KMS-11 (cell line): ENCODE measurements around the gene PSMC3IP.

Source experiments
- H2AFZ ChIP-seq: fragments of 200-600 bp; sonication (generic); 2 replicates; pipeline ENCODE4 v1.6.1; 2016; ENCODE audit warnings: antibody characterized with exemption, mixed run types, low read depth
- H3K27ac ChIP-seq: fragments of 200-600 bp; sonication (generic); 2 replicates; pipeline ENCODE4 v1.6.1; 2016; ENCODE audit warnings: mild to moderate bottlenecking, mixed run types
- H3K27me3 ChIP-seq: fragments of 200-600 bp; sonication (generic); 2 replicates; pipeline ENCODE4 v1.6.1; 2017; ENCODE audit warnings: mild to moderate bottlenecking, low read depth, mixed run types, moderate library complexity; ENCODE audit not compliant: insufficient read depth
- H3K36me3 ChIP-seq: fragments of 200-600 bp; sonication (generic); 2 replicates; pipeline ENCODE4 v1.6.1; 2017; ENCODE audit warnings: mild to moderate bottlenecking, mixed run types; ENCODE audit not compliant: insufficient read depth
- H3K4me1 ChIP-seq: fragments of 200-600 bp; sonication (generic); 2 replicates; pipeline ENCODE4 v1.6.1; 2016; ENCODE audit warnings: mild to moderate bottlenecking, low read depth, mixed run types; ENCODE audit not compliant: poor library complexity, severe bottlenecking
- H3K4me2 ChIP-seq: fragments of 200-600 bp; sonication (generic); 2 replicates; pipeline ENCODE4 v1.7.0; 2016; ENCODE audit warnings: mild to moderate bottlenecking, mixed run types
- H3K4me3 ChIP-seq: fragments of 200-600 bp; sonication (generic); IDR thresholded peaks from 2 replicates; pipeline ENCODE4 v1.6.1; 2017; ENCODE audit warnings: low read depth, low read length, mixed read lengths; ENCODE audit not compliant: insufficient read depth
- H3K79me2 ChIP-seq: fragments of 200-600 bp; sonication (generic); 2 replicates; pipeline ENCODE4 v1.6.1; 2016; ENCODE audit warnings: low read depth, mixed run types; ENCODE audit not compliant: insufficient read depth
- H3K9ac ChIP-seq: fragments of 200-600 bp; sonication (generic); 2 replicates; pipeline ENCODE4 v1.6.1; 2016; ENCODE audit warnings: mild to moderate bottlenecking, mixed run types
- H4K20me1 ChIP-seq: fragments of 200-600 bp; sonication (generic); 2 replicates; pipeline ENCODE4 v1.6.1; 2016; ENCODE audit warnings: mild to moderate bottlenecking, mixed run types; ENCODE audit not compliant: insufficient read depth
- TF ChIP-seq, protein P1 (sequence below): fragments of 200-600 bp; sonication (generic); conservative IDR thresholded peaks from 2 replicates; pipeline ENCODE4 v1.6.1; 2017; ENCODE audit warnings: low read depth, mild to moderate bottlenecking, antibody characterized with exemption, low read length, moderate library complexity, mixed read lengths

Gene PSMC3IP

DNA sequence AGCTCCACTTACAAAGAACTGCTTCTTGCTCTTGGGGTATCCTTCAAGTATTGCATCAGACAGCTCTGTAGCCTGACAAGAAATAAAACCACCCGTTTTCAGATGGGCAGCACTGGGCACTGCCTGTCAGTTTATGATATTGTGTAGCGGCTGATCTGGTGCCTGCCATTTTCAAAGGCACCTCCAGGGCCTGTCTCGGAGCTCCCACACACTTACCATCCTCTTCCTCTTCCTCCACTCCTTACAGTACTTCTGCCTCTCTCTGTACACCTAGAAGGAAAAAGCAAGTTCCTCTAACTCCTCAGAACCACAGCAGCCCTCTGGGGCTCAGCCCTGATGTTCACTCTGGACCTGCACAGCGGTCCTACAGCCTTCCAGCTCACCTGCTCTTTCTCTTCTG is 4.4 kb downstream of the PSMC3IP start:
- no peak overlapping the region for H3K9ac ChIP-seq
- peaks cover 11% of the 10 kb centered on the region; the same call in 1 of the 2 replicates for H3K36me3 ChIP-seq
- peaks cover 31% of the 10 kb centered on the region for H3K79me2 ChIP-seq
- TF ChIP-seq, protein P1, sequence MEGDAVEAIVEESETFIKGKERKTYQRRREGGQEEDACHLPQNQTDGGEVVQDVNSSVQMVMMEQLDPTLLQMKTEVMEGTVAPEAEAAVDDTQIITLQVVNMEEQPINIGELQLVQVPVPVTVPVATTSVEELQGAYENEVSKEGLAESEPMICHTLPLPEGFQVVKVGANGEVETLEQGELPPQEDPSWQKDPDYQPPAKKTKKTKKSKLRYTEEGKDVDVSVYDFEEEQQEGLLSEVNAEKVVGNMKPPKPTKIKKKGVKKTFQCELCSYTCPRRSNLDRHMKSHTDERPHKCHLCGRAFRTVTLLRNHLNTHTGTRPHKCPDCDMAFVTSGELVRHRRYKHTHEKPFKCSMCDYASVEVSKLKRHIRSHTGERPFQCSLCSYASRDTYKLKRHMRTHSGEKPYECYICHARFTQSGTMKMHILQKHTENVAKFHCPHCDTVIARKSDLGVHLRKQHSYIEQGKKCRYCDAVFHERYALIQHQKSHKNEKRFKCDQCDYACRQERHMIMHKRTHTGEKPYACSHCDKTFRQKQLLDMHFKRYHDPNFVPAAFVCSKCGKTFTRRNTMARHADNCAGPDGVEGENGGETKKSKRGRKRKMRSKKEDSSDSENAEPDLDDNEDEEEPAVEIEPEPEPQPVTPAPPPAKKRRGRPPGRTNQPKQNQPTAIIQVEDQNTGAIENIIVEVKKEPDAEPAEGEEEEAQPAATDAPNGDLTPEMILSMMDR = no peak
- peaks cover 70% of the 10 kb centered on the region for H3K4me1 ChIP-seq
- H2AFZ ChIP-seq = no peak overlapping the region
- no peak overlapping the region for H3K4me2 ChIP-seq
- no peak overlapping the region for H3K4me3 ChIP-seq
- H3K27ac ChIP-seq = no peak overlapping the region
- H4K20me1 ChIP-seq = no peaks in the 10 kb centered on the region
- no peaks in the 10 kb centered on the region for H3K27me3 ChIP-seq

DNA sequence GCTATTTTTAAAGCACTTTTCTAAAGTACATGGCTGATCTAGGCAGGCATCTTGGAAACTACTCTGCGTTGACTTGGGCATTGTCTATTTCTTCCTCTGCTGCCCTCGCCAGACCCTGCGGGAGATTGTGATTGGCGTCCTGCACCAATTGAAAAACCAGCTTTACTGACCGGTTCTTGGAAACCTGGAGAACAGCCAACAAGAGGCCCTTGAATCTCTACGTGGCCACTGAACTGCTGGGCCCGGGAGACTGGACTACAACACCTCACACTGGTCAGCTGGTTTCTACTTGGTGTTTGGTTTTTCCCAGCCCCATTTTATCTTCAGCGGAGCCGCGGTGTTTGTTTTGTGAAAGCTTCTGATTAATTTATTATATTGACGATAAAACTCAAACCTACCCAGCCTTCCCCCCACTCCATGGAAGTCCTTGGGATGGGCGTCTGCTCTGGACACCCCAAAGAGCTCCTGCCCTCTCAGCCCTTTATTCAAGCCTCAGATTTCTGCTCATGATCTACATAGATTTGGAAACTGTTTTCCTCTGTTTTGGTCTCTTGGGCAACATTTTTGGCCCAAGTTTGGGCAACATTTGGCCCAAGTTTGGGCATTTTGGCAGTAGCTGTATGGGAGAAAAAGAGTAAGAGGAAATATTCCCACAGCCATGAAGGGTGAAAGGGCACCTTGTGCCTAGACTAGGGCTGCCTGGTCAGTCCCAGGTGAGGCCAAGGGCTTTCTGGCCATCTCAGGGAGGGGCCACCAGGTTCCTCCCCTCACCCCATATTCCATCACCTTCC is 5.9 kb downstream of the PSMC3IP start:
- H3K36me3 ChIP-seq = peaks cover 11% of the 10 kb centered on the region; the same call in 1 of the 2 replicates
- H2AFZ ChIP-seq = no peak overlapping the region
- peaks cover 31% of the 10 kb centered on the region for H3K79me2 ChIP-seq
- H3K4me3 ChIP-seq = no peak overlapping the region
- H4K20me1 ChIP-seq = no peaks in the 10 kb centered on the region
- TF ChIP-seq, protein P1 = no peak
- no peak overlapping the region for H3K4me2 ChIP-seq
- H3K27ac ChIP-seq = no peak overlapping the region; the same call in 1 of the 2 replicates
- no peak overlapping the region for H3K9ac ChIP-seq
- no peaks in the 10 kb centered on the region for H3K27me3 ChIP-seq
- peaks cover 71% of the 10 kb centered on the region for H3K4me1 ChIP-seq

DNA sequence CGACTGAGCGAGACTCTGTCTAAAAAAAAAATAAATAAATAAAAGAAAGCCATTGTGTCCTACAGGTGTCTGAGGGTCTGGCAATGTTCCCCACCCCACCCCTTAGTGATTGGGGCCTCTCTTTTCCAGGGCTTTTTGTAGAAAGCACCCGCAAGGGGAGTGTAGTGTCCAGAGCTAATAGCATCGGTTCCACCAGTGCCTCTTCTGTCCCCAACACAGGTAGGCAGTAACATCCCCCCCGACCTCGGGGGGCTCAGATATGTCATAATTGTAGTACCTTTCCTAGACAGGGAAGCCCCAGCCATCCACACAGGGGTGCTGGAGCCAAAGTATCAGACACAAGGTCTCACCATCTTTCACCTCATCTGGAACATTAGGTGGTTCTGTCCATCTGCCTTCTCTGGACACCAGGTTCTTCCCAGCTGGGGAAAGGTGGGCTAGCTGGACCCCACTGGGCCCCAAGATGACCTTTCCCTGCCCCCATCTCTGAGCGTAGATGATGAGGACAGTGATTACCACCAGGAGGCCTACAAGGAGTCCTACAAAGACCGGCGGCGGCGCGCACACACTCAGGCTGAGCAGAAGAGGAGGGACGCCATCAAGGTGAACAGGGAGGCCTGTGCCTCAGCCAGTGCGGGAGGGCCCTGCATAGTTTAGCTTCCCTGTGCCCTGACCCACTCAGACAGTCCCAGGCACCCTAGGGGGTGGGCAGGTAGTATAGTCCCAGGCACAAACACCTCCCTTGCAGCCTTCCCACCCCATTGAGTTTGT is 9.0 kb downstream of the PSMC3IP start:
- no peak overlapping the region for H3K4me3 ChIP-seq
- H3K79me2 ChIP-seq = peaks cover 22% of the 10 kb centered on the region
- no peak overlapping the region for H3K27ac ChIP-seq
- H3K9ac ChIP-seq = no peak overlapping the region
- no peak overlapping the region for H2AFZ ChIP-seq
- peaks cover 11% of the 10 kb centered on the region; the same call in 1 of the 2 replicates for H3K36me3 ChIP-seq
- H3K27me3 ChIP-seq = no peaks in the 10 kb centered on the region
- H3K4me2 ChIP-seq = peak overlapping the region; percentile 69; the same call in 1 of the 2 replicates
- no peaks in the 10 kb centered on the region for H4K20me1 ChIP-seq
- H3K4me1 ChIP-seq = peaks cover 62% of the 10 kb centered on the region
- TF ChIP-seq, protein P1 = no peak

DNA sequence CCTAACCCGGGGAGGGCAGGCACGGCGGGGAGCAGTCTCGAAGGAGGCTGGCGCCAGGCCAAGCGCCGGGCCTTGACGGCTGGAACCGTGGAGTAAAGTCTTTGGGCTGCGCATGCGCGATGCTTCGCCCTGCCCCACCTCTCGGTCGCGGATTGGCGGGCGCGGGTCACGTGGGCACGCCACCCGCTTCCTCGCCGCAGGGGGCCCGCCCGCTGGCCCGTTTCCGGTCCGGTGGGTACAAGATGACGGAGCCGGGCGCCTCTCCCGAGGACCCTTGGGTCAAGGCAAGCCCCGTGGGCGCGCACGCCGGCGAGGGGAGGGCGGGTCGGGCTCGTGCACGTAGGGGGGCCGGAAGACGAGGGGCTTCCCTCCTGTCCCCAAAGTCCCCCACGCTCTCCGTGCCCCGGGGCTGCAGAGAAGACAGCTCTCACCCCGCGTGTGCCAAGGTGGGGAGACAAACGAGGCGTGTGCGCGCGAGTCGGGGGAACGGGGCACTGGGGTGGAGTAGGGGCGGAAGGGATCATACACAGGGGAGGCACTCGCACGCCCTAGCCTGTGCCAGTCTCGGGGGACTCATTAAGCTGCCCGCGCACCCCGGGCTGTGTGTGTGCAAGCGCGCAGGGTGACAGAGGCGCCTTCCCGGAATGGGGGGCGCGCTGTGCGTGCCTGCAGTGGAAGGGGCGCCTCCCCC is 10.5 kb downstream of the PSMC3IP start, which contains the start of gene MLX:
Gene MLX (plus strand): TSS at position 218 of the 691 bp plus-strand sequence. CDS start 25 bp downstream, at position 243.
- Histone ChIP-seq H3K79me2 (peaks cover 37% of the 10 kb centered on the region), H2AFZ (peak within 1 kb of the TSS; percentile 35), H3K4me1 (peaks cover 62% of the 10 kb centered on the region), H3K27ac (peak within 1 kb of the TSS; percentile 27; the same call in 1 of the 2 replicates), H3K27me3 (no peaks in the 10 kb centered on the region), H4K20me1 (no peaks in the 10 kb centered on the region), H3K9ac (peak within 1 kb of the TSS; percentile 41; the same call in 1 of the 2 replicates), H3K36me3 (peaks cover 8% of the 10 kb centered on the region; the same call in 1 of the 2 replicates), H3K4me2 (peak within 1 kb of the TSS; percentile 69), H3K4me3 (no peak within 1 kb of the TSS)
- TF ChIP-seq, protein P1 = no peak
